H9 (cell line): ENCODE measurements around the gene SLC24A3. TPM values are rescaled to one million over a fixed set of nuclear protein-coding genes. Genes with fewer than 3 reads are reported as not detected.

Source experiments
- DNase-seq: peaks from one replicate; pipeline ENCODE4 v3.0.0-alpha.2; 2017
- H2AFZ ChIP-seq: one replicate; pipeline ENCODE4 v1.6.1; 2013; ENCODE audit warnings: mild to moderate bottlenecking, low read length, control low read depth, moderate library complexity
- H2AK5ac ChIP-seq: 2 replicates; pipeline ENCODE4 v1.6.1; 2013; ENCODE audit warnings: low read length, control low read depth, mixed read lengths; ENCODE audit not compliant: insufficient read length
- H2BK120ac ChIP-seq: one replicate; pipeline ENCODE4 v1.6.1; 2013; ENCODE audit warnings: low read depth, mild to moderate bottlenecking, low read length, control low read depth, inconsistent platforms; ENCODE audit not compliant: poor library complexity, severe bottlenecking
- H2BK12ac ChIP-seq: 2 replicates; pipeline ENCODE4 v1.6.1; 2013; ENCODE audit warnings: low read length, control low read depth, mixed read lengths, low read depth; ENCODE audit not compliant: insufficient read length
- H2BK15ac ChIP-seq: 2 replicates; pipeline ENCODE4 v1.6.1; 2013; ENCODE audit warnings: low read depth, low read length, control low read depth
- H2BK20ac ChIP-seq: one replicate; pipeline ENCODE4 v1.6.1; 2013; ENCODE audit warnings: low read depth, mild to moderate bottlenecking, low read length, control low read depth, inconsistent platforms; ENCODE audit not compliant: poor library complexity, severe bottlenecking
- H2BK5ac ChIP-seq: 2 replicates; pipeline ENCODE4 v1.6.1; 2013; ENCODE audit warnings: low read length, control low read depth, mixed read lengths; ENCODE audit not compliant: insufficient read length
- H3K14ac ChIP-seq: 2 replicates; pipeline ENCODE4 v1.6.1; 2013; ENCODE audit warnings: low read length, control low read depth; ENCODE audit not compliant: insufficient read depth
- H3K18ac ChIP-seq: 2 replicates; pipeline ENCODE4 v1.6.1; 2013; ENCODE audit warnings: low read depth, mild to moderate bottlenecking, mixed read lengths, low read length, control low read depth; ENCODE audit not compliant: insufficient read length
- H3K23ac ChIP-seq: 2 replicates; pipeline ENCODE4 v1.6.1; 2013; ENCODE audit warnings: low read length, control low read depth, mixed read lengths, low read depth; ENCODE audit not compliant: insufficient read length
- H3K23me2 ChIP-seq: 2 replicates; pipeline ENCODE4 v1.6.1; 2013; ENCODE audit warnings: low read depth, mild to moderate bottlenecking, mixed read lengths, low read length, control low read depth; ENCODE audit not compliant: insufficient read length, poor library complexity, severe bottlenecking
- H3K27ac ChIP-seq: 2 replicates; pipeline ENCODE4 v1.5.1; 2013; ENCODE audit warnings: low read length, control low read depth, mixed read lengths, low read depth; ENCODE audit not compliant: insufficient read length
- H3K27me3 ChIP-seq: 2 replicates; pipeline ENCODE4 v1.6.1; 2013; ENCODE audit warnings: low read length, control low read depth, inconsistent platforms; ENCODE audit not compliant: insufficient read depth
- H3K4ac ChIP-seq: 2 replicates; pipeline ENCODE4 v1.6.1; 2013; ENCODE audit warnings: low read depth, mild to moderate bottlenecking, control low read depth, inconsistent platforms, low read length, moderate library complexity
- H3K4me1 ChIP-seq: 2 replicates; pipeline ENCODE4 v1.6.1; 2013; ENCODE audit warnings: low read length, control low read depth, inconsistent platforms; ENCODE audit not compliant: insufficient read depth
- H3K4me2 ChIP-seq: 2 replicates; pipeline ENCODE4 v1.6.1; 2013; ENCODE audit warnings: low read length, control low read depth, mixed read lengths; ENCODE audit not compliant: insufficient read length, insufficient read depth
- H3K56ac ChIP-seq: 2 replicates; pipeline ENCODE4 v1.6.1; 2013; ENCODE audit warnings: low read depth, mild to moderate bottlenecking, mixed read lengths, low read length, control low read depth; ENCODE audit not compliant: insufficient read length
- H3K79me1 ChIP-seq: 2 replicates; pipeline ENCODE4 v1.6.1; 2013; ENCODE audit warnings: low read depth, mild to moderate bottlenecking, moderate library complexity, low read length, control low read depth, inconsistent platforms; ENCODE audit not compliant: insufficient read depth, poor library complexity, severe bottlenecking
- H3K79me2 ChIP-seq: 2 replicates; pipeline ENCODE4 v1.6.1; 2013; ENCODE audit warnings: low read length, control low read depth, inconsistent platforms; ENCODE audit not compliant: insufficient read depth
- H3K9ac ChIP-seq: 2 replicates; pipeline ENCODE4 v1.6.1; 2013; ENCODE audit warnings: low read length, control low read depth, mixed read lengths; ENCODE audit not compliant: insufficient read length; ENCODE audit errors: extremely low read depth
- H3K9me3 ChIP-seq: one replicate; pipeline ENCODE4 v1.6.1; 2013; ENCODE audit warnings: low read depth, low read length, inconsistent platforms; ENCODE audit not compliant: control insufficient read depth
- H3T11ph ChIP-seq: one replicate; pipeline ENCODE4 v1.6.1; 2013; ENCODE audit warnings: mild to moderate bottlenecking, low read length, control low read depth, inconsistent platforms
- H4K20me1 ChIP-seq: one replicate; pipeline ENCODE4 v1.6.1; 2013; ENCODE audit not compliant: control insufficient read depth, insufficient read length, insufficient read depth
- H4K5ac ChIP-seq: 2 replicates; pipeline ENCODE4 v1.6.1; 2013; ENCODE audit warnings: low read depth, mild to moderate bottlenecking, mixed read lengths, low read length, control low read depth; ENCODE audit not compliant: insufficient read length
- H4K8ac ChIP-seq: replicated peaks from 2 replicates; pipeline ENCODE4 v1.6.1; 2013; ENCODE audit warnings: low read length, control low read depth, mixed read lengths, low read depth; ENCODE audit not compliant: insufficient read length
- H4K91ac ChIP-seq: 2 replicates; pipeline ENCODE4 v1.6.1; 2013; ENCODE audit warnings: low read depth, mild to moderate bottlenecking, moderate library complexity, mixed read lengths, low read length, control low read depth; ENCODE audit not compliant: insufficient read length
- H3K27ac Mint-ChIP-seq, 3 experiments: 2 replicates in 2 of 3; 3 replicates in 1 of 3; pipeline ENCODE4 v1.8.0; 2020 to 2021; ENCODE audit warnings: mixed read lengths in 3 of 3, mild to moderate bottlenecking in 1 of 3, moderate library complexity in 1 of 3
- H3K27me3 Mint-ChIP-seq: 2 replicates; pipeline ENCODE4 v1.8.0; 2021; ENCODE audit warnings: low read depth, mild to moderate bottlenecking, moderate library complexity, mixed read lengths
- H3K36me3 Mint-ChIP-seq, 3 experiments: 2 replicates in 2 of 3; 3 replicates in 1 of 3; pipeline ENCODE4 v1.8.0; 2020 to 2021; ENCODE audit warnings: low read depth in 3 of 3, mixed read lengths in 3 of 3; ENCODE audit not compliant: insufficient read depth in 1 of 3
- H3K4me1 Mint-ChIP-seq, 2 experiments: 2 replicates each; pipeline ENCODE4 v1.8.0; 2020; ENCODE audit warnings: mixed read lengths in 2 of 2
- H3K4me3 Mint-ChIP-seq, 2 experiments: 2 replicates in 1 of 2; 3 replicates in 1 of 2; pipeline ENCODE4 v1.8.0; 2020 to 2021; ENCODE audit warnings: mild to moderate bottlenecking in 2 of 2, mixed read lengths in 2 of 2, moderate library complexity in 1 of 2
- H3K9me3 Mint-ChIP-seq, 2 experiments: 2 replicates in 1 of 2; 3 replicates in 1 of 2; pipeline ENCODE4 v1.8.0; 2020; ENCODE audit warnings: mild to moderate bottlenecking in 2 of 2, mixed read lengths in 2 of 2, moderate library complexity in 1 of 2
- WGBS: extraction: QIAGEN DNeasy Blood & Tissue Kit; methylation state at CpG from one replicate; pipeline ENCODE4 v1.1.7; 2013; ENCODE audit warnings: missing lambda C conversion rate, low lambda C conversion rate, mixed read lengths; ENCODE audit not compliant: insufficient read length; ENCODE audit errors: extremely low coverage; 5-methylcytosine and 5-hydroxymethylcytosine counted together
- total RNA-seq: library from RNA; stranded (reverse); gene quantifications from 2 replicates; pipeline ENCODE4 v1.2.1, GENCODE V29; 2021
- TF ChIP-seq, protein P1 (sequence below): fragments of 200-600 bp; sonication (generic); conservative IDR thresholded peaks from 3 replicates; pipeline ENCODE4 v1.8.0; 2021; ENCODE audit warnings: antibody characterized with exemption, mild to moderate bottlenecking

Gene SLC24A3
- total RNA-seq, 1 experiment from 2014 or later = 0.83 TPM

DNA sequence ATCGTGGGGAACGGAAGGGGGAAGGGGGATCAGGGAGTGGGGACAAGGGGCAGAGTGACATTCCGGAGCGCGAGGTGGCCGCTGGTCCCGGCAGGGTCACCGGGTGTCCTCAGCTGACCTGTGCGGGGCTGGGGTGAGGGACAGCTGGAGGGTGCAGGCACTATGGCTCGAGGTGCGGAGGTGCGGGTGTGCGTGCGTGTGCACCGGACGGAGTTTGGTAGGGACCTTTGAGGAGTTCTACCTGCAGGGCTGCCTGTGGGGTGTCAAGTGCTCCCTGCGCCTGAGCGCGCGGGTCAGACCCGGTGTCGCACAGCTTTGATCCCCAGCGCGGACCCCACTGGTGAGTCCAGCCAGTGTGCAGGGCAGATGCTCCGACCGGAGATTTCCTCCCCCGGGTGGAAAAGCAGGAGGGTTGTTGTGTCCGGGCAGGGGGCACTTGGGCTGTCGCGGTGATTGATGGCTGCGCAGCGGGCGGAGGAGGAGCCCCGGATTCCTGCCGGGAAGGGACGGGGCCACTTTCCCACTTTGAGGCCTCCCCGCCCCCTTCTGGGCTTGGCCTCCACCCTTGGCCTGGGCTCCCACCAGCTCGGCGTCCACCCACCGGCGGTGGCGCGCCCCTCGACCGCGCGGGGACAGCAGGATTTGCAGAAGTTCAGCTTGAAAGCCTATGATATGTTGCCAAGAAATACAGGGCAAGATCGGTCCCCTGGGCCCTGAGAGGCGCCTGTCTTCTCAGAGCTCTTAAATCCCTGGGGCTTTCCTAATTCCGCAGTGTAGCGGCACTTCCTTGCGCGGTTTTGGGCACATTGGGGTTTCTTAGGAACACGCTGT lies 546.3 kb downstream of the SLC24A3 start:
- Histone ChIP-seq H3K4me1 (0 out of 2 replicates have a peak, but pooled peaks cover 2% of the 10 kb centered on the region), H3K23me2 (peaks cover 15% of the 10 kb centered on the region), H4K5ac (no peak overlapping the region), H2AK5ac (no peak overlapping the region), H3K23ac (no peak overlapping the region), H2AFZ (no peak overlapping the region), H2BK12ac (no peak overlapping the region), H3K27me3 (peaks cover 5% of the 10 kb centered on the region; the same call in 1 of the 2 replicates), H3K79me1 (no peaks in the 10 kb centered on the region), H3T11ph (no peak overlapping the region), H2BK15ac (no peak overlapping the region), H3K9me3 (no peaks in the 10 kb centered on the region), H3K56ac (no peak overlapping the region), H2BK20ac (no peak overlapping the region), H4K8ac (no peak overlapping the region), H4K91ac (no peak overlapping the region), H2BK120ac (no peak overlapping the region), H3K14ac (no peak overlapping the region), H3K4ac (no peak overlapping the region), H3K4me2 (peak overlapping the region; percentile 79), H3K27ac (no peak overlapping the region), H4K20me1 (no peaks in the 10 kb centered on the region), H3K79me2 (no peaks in the 10 kb centered on the region), H3K18ac (no peak overlapping the region), H2BK5ac (no peak overlapping the region), H3K9ac (no peak overlapping the region)
- peaks cover 57% of the 10 kb centered on the region for H3K27me3 Mint-ChIP-seq
- H3K36me3 Mint-ChIP-seq = peaks cover 0 to 2% (median 0%) of the 10 kb centered on the region in 3 experiments; a peak in 2 of 7 replicates
- H3K4me3 Mint-ChIP-seq = peak overlapping the region; percentile 87 to 98
- no CpG with 5 or more reads among the region's 54 CpGs for WGBS
- H3K27ac Mint-ChIP-seq = peak overlapping the region in 2 of 3 experiments; percentile 44 to 91; a peak in 2 of 7 replicates
- DNase-seq = peak; percentile 76
- TF ChIP-seq, protein P1, sequence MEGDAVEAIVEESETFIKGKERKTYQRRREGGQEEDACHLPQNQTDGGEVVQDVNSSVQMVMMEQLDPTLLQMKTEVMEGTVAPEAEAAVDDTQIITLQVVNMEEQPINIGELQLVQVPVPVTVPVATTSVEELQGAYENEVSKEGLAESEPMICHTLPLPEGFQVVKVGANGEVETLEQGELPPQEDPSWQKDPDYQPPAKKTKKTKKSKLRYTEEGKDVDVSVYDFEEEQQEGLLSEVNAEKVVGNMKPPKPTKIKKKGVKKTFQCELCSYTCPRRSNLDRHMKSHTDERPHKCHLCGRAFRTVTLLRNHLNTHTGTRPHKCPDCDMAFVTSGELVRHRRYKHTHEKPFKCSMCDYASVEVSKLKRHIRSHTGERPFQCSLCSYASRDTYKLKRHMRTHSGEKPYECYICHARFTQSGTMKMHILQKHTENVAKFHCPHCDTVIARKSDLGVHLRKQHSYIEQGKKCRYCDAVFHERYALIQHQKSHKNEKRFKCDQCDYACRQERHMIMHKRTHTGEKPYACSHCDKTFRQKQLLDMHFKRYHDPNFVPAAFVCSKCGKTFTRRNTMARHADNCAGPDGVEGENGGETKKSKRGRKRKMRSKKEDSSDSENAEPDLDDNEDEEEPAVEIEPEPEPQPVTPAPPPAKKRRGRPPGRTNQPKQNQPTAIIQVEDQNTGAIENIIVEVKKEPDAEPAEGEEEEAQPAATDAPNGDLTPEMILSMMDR = no peak
- H3K9me3 Mint-ChIP-seq = no peaks in the 10 kb centered on the region; a peak in 2 of 5 replicates
- peaks cover 14 to 18% of the 10 kb centered on the region in 2 experiments for H3K4me1 Mint-ChIP-seq
